ENCODE measurements around the gene MRGPRF. TPM values are rescaled to one million over a fixed set of nuclear protein-coding genes. Genes with fewer than 3 reads are reported as not detected.

MRGPRF gene
- polyA plus RNA-seq, 1 of the 3 experiments (the other 2 are of a cell fraction), result 0.18 TPM

DNA sequence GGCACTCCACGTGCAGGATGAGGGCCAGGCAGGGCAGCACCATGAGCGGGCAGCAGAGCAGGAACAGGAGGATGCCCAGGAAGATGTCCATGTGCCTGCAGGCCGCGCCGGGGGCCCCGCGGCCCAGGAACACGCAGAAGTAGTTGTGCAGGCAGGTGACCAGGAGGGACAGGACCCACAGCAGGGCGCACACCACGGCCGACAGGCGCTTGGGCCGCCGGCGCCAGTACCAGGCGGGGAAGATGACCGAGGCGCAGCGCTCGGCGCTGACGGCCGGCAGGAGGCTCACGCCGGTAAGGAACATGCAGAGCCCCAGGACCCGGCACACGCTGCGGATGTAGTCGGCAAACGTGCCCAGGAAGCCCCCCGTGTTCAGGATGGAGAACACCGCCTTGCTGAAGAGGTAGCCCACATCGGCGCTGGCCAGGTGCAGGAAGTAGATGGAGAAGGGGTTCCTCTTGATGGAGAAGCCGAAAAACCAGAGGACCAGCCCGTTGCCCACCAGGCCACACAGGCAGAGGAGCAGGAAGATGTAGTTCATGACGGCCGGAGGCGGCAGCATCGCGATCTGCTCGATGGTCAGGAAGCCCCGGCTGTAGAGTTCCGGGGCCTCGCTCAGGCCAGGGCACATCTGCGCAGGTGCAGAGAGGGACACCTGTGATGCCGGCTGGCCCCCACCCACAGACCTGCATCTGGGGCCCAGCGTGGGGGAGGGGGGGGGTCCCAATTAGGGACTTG, 7.2 kb downstream of the MRGPRF start:
- Histone ChIP-seq H3K27me3 (ENCODE audit: insufficient read depth) (no peaks in the 10 kb centered on the region), H4K20me1 (ENCODE audit: insufficient read depth) (no peaks in the 10 kb centered on the region), H3K79me2 (ENCODE audit: insufficient read depth) (no peaks in the 10 kb centered on the region), H2AFZ (ENCODE audit: low read depth) (no peak overlapping the region), H3K9me3 (no peaks in the 10 kb centered on the region), H3K9ac (no peak overlapping the region), H3F3A (replicated peaks; ENCODE audit: insufficient read depth) (no peaks in the 10 kb centered on the region), H3K4me1 (ENCODE audit: control insufficient read depth in 1 of 2, insufficient read depth in 2 of 2, low read depth in 1 of 2, low read length in 1 of 2) (peaks cover 23 to 38% of the 10 kb centered on the region in 2 experiments; a peak in 3 of 4 replicates), H3K36me3 (replicated peaks in 1 of 2; ENCODE audit: control insufficient read depth in 1 of 2, insufficient read depth in 2 of 2, low read length in 1 of 2) (no peaks in the 10 kb centered on the region), H3K4me3 (ENCODE audit: low read depth in 2 of 2, low read length in 1 of 2) (no peak overlapping the region), H3K27ac (ENCODE audit: low read depth in 2 of 2, low read length in 1 of 2) (no peak overlapping the region), H3K4me2 (no peak overlapping the region), H3K9me2 (no peaks in the 10 kb centered on the region)
- WGBS (ENCODE audit: low lambda C conversion rate), result 94% methylated on average over 26 of the region's 48 CpGs
- no peak for DNase-seq
- ChIA-PET CTCF (no interaction called here), POLR2A (no interaction called here)
- TF ChIP-seq, protein P1, sequence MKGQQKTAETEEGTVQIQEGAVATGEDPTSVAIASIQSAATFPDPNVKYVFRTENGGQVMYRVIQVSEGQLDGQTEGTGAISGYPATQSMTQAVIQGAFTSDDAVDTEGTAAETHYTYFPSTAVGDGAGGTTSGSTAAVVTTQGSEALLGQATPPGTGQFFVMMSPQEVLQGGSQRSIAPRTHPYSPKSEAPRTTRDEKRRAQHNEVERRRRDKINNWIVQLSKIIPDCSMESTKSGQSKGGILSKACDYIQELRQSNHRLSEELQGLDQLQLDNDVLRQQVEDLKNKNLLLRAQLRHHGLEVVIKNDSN (IDR thresholded peaks at IDR 0.05; ENCODE audit: borderline replicate concordance, low read depth), result no peak
- no peak for TF ChIP-seq FOSL2 (IDR thresholded peaks at IDR 0.05; ENCODE audit: borderline replicate concordance, low read depth)
- no peak for TF ChIP-seq ELF1 (IDR thresholded peaks at IDR 0.05)
- no peak for TF ChIP-seq SMC3 (IDR thresholded peaks at IDR 0.05; ENCODE audit: low read depth, low read length)
- TF ChIP-seq, protein P2, sequence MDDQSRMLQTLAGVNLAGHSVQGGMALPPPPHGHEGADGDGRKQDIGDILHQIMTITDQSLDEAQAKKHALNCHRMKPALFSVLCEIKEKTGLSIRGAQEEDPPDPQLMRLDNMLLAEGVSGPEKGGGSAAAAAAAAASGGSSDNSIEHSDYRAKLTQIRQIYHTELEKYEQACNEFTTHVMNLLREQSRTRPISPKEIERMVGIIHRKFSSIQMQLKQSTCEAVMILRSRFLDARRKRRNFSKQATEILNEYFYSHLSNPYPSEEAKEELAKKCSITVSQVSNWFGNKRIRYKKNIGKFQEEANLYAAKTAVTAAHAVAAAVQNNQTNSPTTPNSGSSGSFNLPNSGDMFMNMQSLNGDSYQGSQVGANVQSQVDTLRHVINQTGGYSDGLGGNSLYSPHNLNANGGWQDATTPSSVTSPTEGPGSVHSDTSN (IDR thresholded peaks at IDR 0.05), result no peak
- TF ChIP-seq SIN3A (IDR thresholded peaks at IDR 0.05; ENCODE audit: borderline replicate concordance, low read depth, low read length), result no peak
- no peak for TF ChIP-seq RAD21 (IDR thresholded peaks at IDR 0.05; ENCODE audit: low read length)
- TF ChIP-seq MXI1 (IDR thresholded peaks at IDR 0.05; ENCODE audit: low read depth, low read length), result no peak
- TF ChIP-seq, protein P3, sequence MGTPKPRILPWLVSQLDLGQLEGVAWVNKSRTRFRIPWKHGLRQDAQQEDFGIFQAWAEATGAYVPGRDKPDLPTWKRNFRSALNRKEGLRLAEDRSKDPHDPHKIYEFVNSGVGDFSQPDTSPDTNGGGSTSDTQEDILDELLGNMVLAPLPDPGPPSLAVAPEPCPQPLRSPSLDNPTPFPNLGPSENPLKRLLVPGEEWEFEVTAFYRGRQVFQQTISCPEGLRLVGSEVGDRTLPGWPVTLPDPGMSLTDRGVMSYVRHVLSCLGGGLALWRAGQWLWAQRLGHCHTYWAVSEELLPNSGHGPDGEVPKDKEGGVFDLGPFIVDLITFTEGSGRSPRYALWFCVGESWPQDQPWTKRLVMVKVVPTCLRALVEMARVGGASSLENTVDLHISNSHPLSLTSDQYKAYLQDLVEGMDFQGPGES (IDR thresholded peaks at IDR 0.05; ENCODE audit: low read depth, low read length), result no peak
- TF ChIP-seq, protein P4, sequence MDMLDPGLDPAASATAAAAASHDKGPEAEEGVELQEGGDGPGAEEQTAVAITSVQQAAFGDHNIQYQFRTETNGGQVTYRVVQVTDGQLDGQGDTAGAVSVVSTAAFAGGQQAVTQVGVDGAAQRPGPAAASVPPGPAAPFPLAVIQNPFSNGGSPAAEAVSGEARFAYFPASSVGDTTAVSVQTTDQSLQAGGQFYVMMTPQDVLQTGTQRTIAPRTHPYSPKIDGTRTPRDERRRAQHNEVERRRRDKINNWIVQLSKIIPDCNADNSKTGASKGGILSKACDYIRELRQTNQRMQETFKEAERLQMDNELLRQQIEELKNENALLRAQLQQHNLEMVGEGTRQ (IDR thresholded peaks at IDR 0.05; ENCODE audit: borderline replicate concordance, low read depth, low read length), result no peak
- no peak for TF ChIP-seq EP300 (IDR thresholded peaks at IDR 0.05; ENCODE audit: borderline replicate concordance in 1 of 2, low read depth in 1 of 2, low read length in 1 of 2)

- Histone ChIP-seq H3K9ac (no peak overlapping the region), H3K27ac (ENCODE audit: low read depth in 2 of 2, low read length in 1 of 2) (no peak overlapping the region), H3K9me3 (no peaks in the 10 kb centered on the region), H3K4me3 (ENCODE audit: low read depth in 2 of 2, low read length in 1 of 2) (no peak overlapping the region), H3F3A (replicated peaks; ENCODE audit: insufficient read depth) (no peaks in the 10 kb centered on the region), H3K79me2 (ENCODE audit: insufficient read depth) (no peaks in the 10 kb centered on the region), H3K36me3 (replicated peaks in 1 of 2; ENCODE audit: control insufficient read depth in 1 of 2, insufficient read depth in 2 of 2, low read length in 1 of 2) (no peaks in the 10 kb centered on the region), H3K9me2 (no peaks in the 10 kb centered on the region), H3K27me3 (ENCODE audit: insufficient read depth) (no peaks in the 10 kb centered on the region), H3K4me2 (no peak overlapping the region), H3K4me1 (ENCODE audit: control insufficient read depth in 1 of 2, insufficient read depth in 2 of 2, low read depth in 1 of 2, low read length in 1 of 2) (peaks cover 26 to 39% of the 10 kb centered on the region in 2 experiments; a peak in 3 of 4 replicates), H2AFZ (ENCODE audit: low read depth) (no peak overlapping the region), H4K20me1 (ENCODE audit: insufficient read depth) (no peaks in the 10 kb centered on the region)
- TF ChIP-seq EZH2phosphoT487 (IDR thresholded peaks at IDR 0.05; ENCODE audit: borderline replicate concordance, low read depth), result no peak
- no peak for TF ChIP-seq GABPA (IDR thresholded peaks at IDR 0.05; ENCODE audit: low read depth)
- no peak for TF ChIP-seq POLR2AphosphoS5 (IDR thresholded peaks at IDR 0.05; ENCODE audit: low read depth, low read length)
- TF ChIP-seq TAF1 (IDR thresholded peaks at IDR 0.05; ENCODE audit: borderline replicate concordance, low read depth, low read length), result no peak
- TF ChIP-seq TEAD4 (IDR thresholded peaks at IDR 0.05; ENCODE audit: borderline replicate concordance, insufficient read depth), result no peak
- no peak for TF ChIP-seq TCF12 (IDR thresholded peaks at IDR 0.05)
- TF ChIP-seq, protein P3 (IDR thresholded peaks at IDR 0.05; ENCODE audit: low read depth, low read length), result no peak
- no peak for TF ChIP-seq RAD21 (IDR thresholded peaks at IDR 0.05; ENCODE audit: low read length)
- no peak for TF ChIP-seq YY1 (IDR thresholded peaks at IDR 0.05; ENCODE audit: low read depth)
- no peak for TF ChIP-seq RXRA (IDR thresholded peaks at IDR 0.05; ENCODE audit: borderline replicate concordance, low read depth)
- no peak for TF ChIP-seq RCOR1 (IDR thresholded peaks at IDR 0.05; ENCODE audit: low read length)
- TF ChIP-seq CHD2 (IDR thresholded peaks at IDR 0.05; ENCODE audit: low read length, partially characterized antibody), result no peak
- TF ChIP-seq, protein P2 (IDR thresholded peaks at IDR 0.05), result no peak
- no peak for DNase-seq
- WGBS (ENCODE audit: low lambda C conversion rate), result 90% methylated on average over 26 of the region's 27 CpGs
- ChIA-PET POLR2A (no interaction called here), CTCF (interaction anchor here (0.8 kb wide), 1 partner anchor 21 kb away, joined by 3 read pairs; no protein-coding TSS in a partner anchor)
These were observed 7.8 kb downstream of the MRGPRF start for GRCh38 chr11:69005183-69005630.

All from SK-N-SH (cell line).